T-helper 22 cell (primary cell): ENCODE measurements around the gene ZNF48.

Experiments used
- DNase-seq: peaks from one replicate; pipeline ENCODE4 v3.0.0-alpha.2; 2020; ENCODE audit warnings: low read depth

ZNF48 gene

DNA sequence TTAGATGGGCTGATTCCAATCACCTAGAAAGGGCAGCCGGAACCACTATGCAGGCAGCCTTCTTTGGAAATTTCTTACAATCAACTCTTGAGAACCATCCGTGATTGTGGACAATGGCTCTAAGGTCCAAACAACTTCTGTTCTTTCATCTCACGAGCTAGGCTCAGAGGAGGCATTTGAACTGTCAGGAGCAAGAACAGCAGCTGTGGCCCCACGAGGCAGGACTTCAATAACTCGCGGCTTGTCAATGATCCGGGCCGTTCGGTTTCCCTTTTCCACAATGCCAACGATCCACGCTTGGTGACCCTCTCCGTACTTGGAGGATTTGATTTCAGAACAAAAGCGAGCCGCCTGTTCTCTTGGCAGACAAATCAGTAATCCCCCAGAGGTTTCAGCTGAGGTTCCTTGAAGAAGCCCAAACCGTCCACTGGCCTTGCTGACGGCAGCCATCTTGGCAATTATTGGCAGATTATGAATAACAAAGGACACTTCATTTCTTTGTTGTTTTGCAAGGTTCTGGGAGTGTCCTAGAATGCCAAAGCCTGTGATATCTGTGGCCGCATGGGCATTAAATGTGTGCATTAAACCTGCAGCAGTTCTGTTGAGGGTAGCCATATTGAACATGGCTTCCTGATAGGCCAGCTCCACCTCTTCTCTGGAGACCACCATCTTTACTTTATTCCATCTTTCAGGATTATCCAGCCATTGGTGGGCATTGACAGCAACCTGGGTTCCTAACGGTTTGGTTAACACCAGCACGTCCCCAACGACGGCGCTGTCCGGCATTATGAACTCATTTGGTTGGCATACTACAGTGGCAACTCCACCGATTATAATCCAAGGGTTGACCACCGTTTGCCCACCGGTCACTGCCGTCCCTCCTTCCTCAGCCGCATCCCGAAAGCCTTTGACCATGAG is 49.3 kb downstream of the ZNF48 start:
- DNase-seq = no peak

DNA sequence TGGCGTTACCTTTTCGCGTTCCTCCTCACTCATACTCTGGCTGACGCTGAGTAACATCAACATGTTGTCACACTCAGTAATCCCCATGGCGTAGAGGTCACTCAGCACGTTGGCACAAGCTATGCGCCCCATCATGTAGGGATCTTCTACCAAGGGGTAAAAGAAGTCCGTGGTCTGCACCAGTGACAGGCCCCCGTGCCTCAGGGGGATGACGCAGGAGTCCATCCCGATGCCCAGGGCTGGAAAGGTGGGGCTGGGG is 49.9 kb downstream of the ZNF48 start:
- DNase-seq = no peak

DNA sequence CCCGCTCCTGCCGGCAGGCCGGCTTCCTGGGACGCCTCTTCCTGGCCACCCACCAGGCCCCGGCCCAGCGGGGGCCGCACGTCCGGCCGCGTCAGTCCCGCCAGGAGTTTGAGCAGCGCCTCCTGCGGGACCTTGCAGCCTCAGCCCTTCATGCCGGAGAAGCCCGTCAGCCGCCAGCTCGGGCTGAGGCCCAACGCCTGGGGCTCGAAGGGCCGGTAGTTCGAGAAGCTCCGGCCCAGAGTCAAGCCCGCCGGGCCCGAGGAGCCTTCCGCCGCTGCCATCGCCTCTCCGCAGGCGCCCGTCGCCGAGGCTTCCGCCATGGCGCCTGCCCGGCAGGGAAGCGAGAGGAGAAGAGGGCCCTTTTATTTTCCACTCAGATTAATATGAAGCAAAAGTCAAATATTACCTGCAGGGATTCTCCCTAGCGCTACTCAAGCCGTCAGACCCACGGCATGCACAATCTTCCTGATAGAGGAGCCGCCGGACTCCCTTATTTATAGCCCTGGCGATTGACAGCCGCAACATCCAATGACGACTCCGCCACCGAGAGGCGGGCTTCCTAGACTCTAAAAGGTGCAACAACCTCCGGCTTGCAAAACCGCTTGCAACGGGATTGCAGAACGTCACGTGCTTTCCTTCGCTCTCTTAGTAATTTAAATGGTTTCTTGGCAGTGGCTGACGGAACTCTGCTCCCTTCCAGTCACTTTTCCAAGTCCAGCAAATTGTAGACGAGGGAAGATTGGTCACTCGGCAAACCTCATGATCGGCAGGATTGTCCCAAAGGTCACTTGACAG is 50.4 kb downstream of the ZNF48 start, which contains the start of gene SEPHS2:
SEPHS2 (minus strand) TSS at position 467 of the 795 bp plus-strand sequence; CDS start at position 320, 147 bp downstream.
- DNase-seq = peak; percentile 90

DNA sequence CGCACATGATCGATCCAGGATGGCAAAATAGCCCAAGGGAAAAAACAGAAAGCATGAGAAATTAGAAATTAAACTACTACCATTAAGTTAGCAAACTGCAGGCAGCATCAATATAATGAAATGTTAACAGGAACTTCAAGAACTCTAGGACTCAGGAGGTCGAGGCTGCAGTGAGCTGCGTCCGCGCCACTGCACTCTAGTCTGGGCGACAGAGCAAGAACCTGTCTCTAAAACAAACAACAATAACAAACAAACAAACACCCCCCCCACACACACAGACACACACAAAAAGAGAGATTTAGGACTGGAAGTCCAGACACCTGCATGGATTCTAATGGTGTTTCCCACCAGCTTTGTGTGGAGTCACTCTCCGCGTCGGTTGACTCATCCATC is 51.0 kb downstream of the ZNF48 start:
- no peak for DNase-seq

DNA sequence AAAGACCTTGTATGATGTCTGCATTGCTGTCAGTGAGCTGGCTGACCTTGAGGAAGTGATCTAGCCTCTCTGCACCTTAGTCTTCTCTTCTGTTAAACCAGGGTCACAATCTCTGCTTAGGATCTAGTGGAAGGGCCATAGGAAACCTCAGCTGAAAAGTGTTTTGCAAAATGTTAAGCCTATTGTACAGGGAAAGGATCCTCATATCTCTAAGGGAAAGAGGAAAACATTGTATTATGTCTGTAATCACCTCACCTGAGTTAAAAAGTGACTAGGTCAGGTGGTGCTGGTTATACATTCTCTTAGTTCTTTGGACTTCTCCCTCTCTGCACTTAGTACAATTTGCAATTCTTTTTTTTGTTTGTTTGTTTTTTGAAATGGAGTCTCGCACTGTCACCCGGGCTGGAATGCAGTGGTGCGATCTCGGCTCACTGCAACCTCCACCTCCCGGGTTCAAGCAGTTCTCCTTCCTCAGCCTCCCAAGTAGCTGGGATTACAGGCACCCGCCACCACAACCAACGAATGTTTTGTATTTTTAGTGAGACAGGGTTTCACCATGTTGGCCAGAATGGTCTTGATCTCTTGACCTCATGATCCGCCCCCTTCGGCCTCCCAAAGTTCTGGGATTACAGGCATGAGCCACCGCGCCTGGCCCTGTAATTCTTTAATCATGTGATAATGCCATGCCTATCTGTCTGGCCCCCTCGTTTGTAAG is 52.4 kb downstream of the ZNF48 start:
- DNase-seq = no peak

DNA sequence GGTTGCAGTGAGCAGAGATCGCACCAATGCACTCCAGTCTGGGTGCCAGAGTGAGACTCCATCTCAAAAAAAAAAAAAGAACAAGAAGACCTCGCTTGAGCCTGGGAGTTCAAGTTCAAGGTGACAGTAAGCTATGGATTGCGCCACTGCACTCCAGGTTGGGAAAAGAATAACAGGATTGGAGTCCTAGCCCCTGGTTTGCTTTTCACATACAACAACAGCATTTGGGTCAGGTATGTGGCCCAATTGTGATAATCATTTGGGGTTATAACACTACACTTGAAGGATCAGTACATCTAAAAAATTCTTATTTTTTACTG is 53.9 kb downstream of the ZNF48 start:
- no peak for DNase-seq
